Esophagus (tissue), 2 donors: ENCODE data around the gene CMIP. TPM values are rescaled to one million over a fixed set of nuclear protein-coding genes. Genes with fewer than 3 reads are reported as not detected.
A peak's percentile ranks its signal among the peaks of the same experiment; 100 is the strongest.

Source experiments
- H3K27ac ChIP-seq, 2 donors: one replicate each; pipeline ENCODE4 v1.5.1; 2013; ENCODE audit warnings: low read depth in 2 of 2, mild to moderate bottlenecking in 2 of 2, inconsistent platforms in 1 of 2, low read length in 1 of 2, moderate library complexity in 1 of 2
- H3K27me3 ChIP-seq, 2 donors: one replicate each; pipeline ENCODE4 v1.6.1; 2013; ENCODE audit warnings: low read length in 2 of 2, control low read depth in 1 of 2, mild to moderate bottlenecking in 1 of 2; ENCODE audit not compliant: insufficient read depth in 2 of 2, control insufficient read depth in 1 of 2
- H3K36me3 ChIP-seq, 2 donors: one replicate each; pipeline ENCODE4 v1.6.1; 2013; ENCODE audit warnings: low read length in 1 of 2; ENCODE audit not compliant: control insufficient read depth in 2 of 2, insufficient read depth in 2 of 2
- H3K4me1 ChIP-seq, 2 donors: one replicate each; pipeline ENCODE4 v1.6.1; 2013; ENCODE audit warnings: low read length in 1 of 2; ENCODE audit not compliant: control insufficient read depth in 2 of 2, insufficient read depth in 2 of 2
- H3K4me3 ChIP-seq, 2 donors: one replicate each; pipeline ENCODE4 v1.5.1; 2013; ENCODE audit warnings: low read length in 2 of 2, mild to moderate bottlenecking in 2 of 2, low read depth in 1 of 2, moderate library complexity in 1 of 2
- H3K9me3 ChIP-seq, 2 donors: one replicate each; pipeline ENCODE4 v1.6.1; 2013; ENCODE audit warnings: mild to moderate bottlenecking in 2 of 2, low read depth in 1 of 2, low read length in 1 of 2, moderate library complexity in 1 of 2; ENCODE audit not compliant: control insufficient read depth in 2 of 2, insufficient read depth in 1 of 2
- WGBS, 2 donors: extraction: QIAGEN DNeasy Blood & Tissue Kit; methylation state at CpG; one replicate each; pipeline ENCODE4 v1.1.7; 2013; 5-methylcytosine and 5-hydroxymethylcytosine counted together
- polyA plus RNA-seq, 2 donors: library from polyadenylated mRNA; stranded (reverse); fragments of 200-250 nt; gene quantifications; one replicate each; pipeline ENCODE4 v1.2.3, GENCODE V29; 2013
- donor health status: healthy with polysubstance abuse.
- donor health status: Bipolar disorder and iron deficiency.

The CMIP gene
- polyA plus RNA-seq, 2 donors: 16.9 to 19.3 TPM

DNA sequence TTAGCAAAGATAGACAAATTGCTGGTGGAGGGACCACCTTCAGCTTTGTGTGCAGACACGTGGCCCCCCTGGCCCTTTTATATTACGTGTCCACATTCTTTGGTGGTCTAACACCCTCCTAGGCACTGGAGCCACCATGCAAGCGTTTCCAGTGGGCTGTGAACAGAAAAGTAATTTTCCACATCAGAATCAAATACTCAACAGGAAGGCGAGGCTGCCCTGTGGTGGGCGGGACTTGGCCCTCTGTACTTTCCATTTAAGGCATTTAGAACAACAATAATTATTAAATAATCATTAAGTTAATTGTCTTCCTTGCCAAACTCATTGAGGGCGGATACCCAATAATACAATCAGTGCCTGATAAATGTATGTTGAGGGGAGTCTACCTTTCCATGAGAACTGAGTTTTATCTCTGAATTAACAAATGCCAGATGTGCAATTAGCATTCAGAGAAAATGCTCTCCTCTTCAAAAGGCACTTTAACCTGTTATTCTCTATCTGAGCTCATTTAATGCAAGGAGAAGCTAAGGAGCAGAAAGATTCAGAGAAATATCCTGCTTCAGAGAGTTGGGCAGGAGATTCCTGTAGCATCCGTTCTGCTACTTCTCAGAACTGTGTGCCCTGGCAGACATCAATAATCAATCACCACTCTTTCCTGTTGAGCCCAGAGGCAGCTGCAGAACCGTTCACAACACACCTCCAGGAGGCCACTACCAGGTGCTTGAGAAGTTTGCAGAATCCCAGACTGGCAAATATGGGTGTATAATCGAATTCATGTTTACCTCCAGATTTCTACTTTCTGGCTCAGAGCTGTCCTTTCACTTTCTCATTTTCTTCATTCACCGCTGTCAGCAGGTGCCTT, 109.4 kb downstream of the CMIP start:
- Histone ChIP-seq H3K36me3 (peaks cover 0 to 4% of the 10 kb centered on the region in 2 donors), H3K4me3 (no peak overlapping the region), H3K9me3 (no peaks in the 10 kb centered on the region), H3K27ac (peak overlapping the region; percentile 73 to 80), H3K27me3 (no peaks in the 10 kb centered on the region), H3K4me1 (peaks cover 9 to 34% of the 10 kb centered on the region in 2 donors)
- 51 to 53% methylated on average over 10 of the region's 10 CpGs for WGBS, 2 donors

DNA sequence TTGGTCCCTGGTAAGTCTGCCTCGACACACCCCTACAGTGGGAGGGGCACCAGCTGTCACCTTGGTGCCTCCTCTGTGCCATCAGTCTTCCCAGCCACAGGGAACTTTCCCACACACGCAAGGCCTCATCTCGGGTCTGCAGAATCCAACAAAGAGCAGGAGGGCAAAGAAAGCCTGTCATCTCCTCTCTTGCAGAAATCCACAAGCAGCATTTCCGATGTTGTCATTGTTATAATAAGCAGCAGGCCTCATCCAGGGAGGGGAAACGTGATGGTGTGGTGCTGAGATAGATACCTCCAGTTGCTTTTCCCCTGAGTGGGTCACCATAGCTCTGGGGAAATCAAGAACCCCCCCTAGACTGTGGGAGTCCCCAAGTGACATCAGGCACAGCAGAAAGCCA, 110.4 kb downstream of the CMIP start:
- Histone ChIP-seq H3K4me3 (no peak overlapping the region), H3K9me3 (no peaks in the 10 kb centered on the region), H3K27ac (peak overlapping the region in 1 of 2 donors; percentile 27), H3K4me1 (peaks cover 9 to 29% of the 10 kb centered on the region in 2 donors), H3K27me3 (no peaks in the 10 kb centered on the region), H3K36me3 (peaks cover 0 to 4% of the 10 kb centered on the region in 2 donors)
- WGBS, 2 donors: 66 to 67% methylated on average over 5 of the region's 5 CpGs

- Histone ChIP-seq H3K27me3 (no peaks in the 10 kb centered on the region), H3K4me1 (peaks cover 9 to 25% of the 10 kb centered on the region in 2 donors), H3K27ac (no peak overlapping the region), H3K4me3 (no peak overlapping the region), H3K9me3 (no peaks in the 10 kb centered on the region), H3K36me3 (peaks cover 0 to 4% of the 10 kb centered on the region in 2 donors)
- 80 to 88% methylated on average over 3 of the region's 3 CpGs for WGBS, 2 donors
These were observed 111.1 kb downstream of the CMIP start for GRCh38 chr16:81555660-81556059.

GRCh38 chr16:81556715-81557284, 112.2 kb downstream of the CMIP start:
- H3K27ac ChIP-seq: no peak overlapping the region
- peaks cover 0 to 4% of the 10 kb centered on the region in 2 donors for H3K36me3 ChIP-seq
- no peak overlapping the region for H3K4me3 ChIP-seq
- no peaks in the 10 kb centered on the region for H3K27me3 ChIP-seq
- 87 to 88% methylated on average over 13 of the region's 13 CpGs for WGBS, 2 donors
- H3K4me1 ChIP-seq: peaks cover 9 to 23% of the 10 kb centered on the region in 2 donors
- H3K9me3 ChIP-seq: no peaks in the 10 kb centered on the region

GRCh38 chr16:81558077-81558443, 113.5 kb downstream of the CMIP start:
- no peak overlapping the region for H3K4me3 ChIP-seq
- peaks cover 0 to 4% of the 10 kb centered on the region in 2 donors for H3K36me3 ChIP-seq
- peaks cover 9 to 20% of the 10 kb centered on the region in 2 donors for H3K4me1 ChIP-seq
- H3K9me3 ChIP-seq: no peaks in the 10 kb centered on the region
- H3K27me3 ChIP-seq: no peaks in the 10 kb centered on the region
- 75 to 80% methylated on average over 15 of the region's 15 CpGs for WGBS, 2 donors
- H3K27ac ChIP-seq: no peak overlapping the region

GRCh38 chr16:81558444-81559175, 114.0 kb downstream of the CMIP start:
- peaks cover 0 to 4% of the 10 kb centered on the region in 2 donors for H3K36me3 ChIP-seq
- H3K4me1 ChIP-seq: peaks cover 6 to 17% of the 10 kb centered on the region in 2 donors
- H3K9me3 ChIP-seq: no peaks in the 10 kb centered on the region
- H3K4me3 ChIP-seq: no peak overlapping the region
- 39 to 45% methylated on average over 16 of the region's 16 CpGs for WGBS, 2 donors
- no peaks in the 10 kb centered on the region for H3K27me3 ChIP-seq
- peak overlapping the region; percentile 11 to 74 for H3K27ac ChIP-seq

- H3K4me1 ChIP-seq: peaks cover 6 to 15% of the 10 kb centered on the region in 2 donors
- peaks cover 0 to 6% of the 10 kb centered on the region in 2 donors for H3K36me3 ChIP-seq
- H3K27ac ChIP-seq: no peak overlapping the region
- no peaks in the 10 kb centered on the region for H3K27me3 ChIP-seq
- no peaks in the 10 kb centered on the region for H3K9me3 ChIP-seq
- 62 to 67% methylated on average over 8 of the region's 8 CpGs for WGBS, 2 donors
- no peak overlapping the region for H3K4me3 ChIP-seq
These were observed 116.5 kb downstream of the CMIP start for GRCh38 chr16:81560979-81561657.

GRCh38 chr16:81562174-81562849, 117.7 kb downstream of the CMIP start:
- Histone ChIP-seq H3K27me3 (no peaks in the 10 kb centered on the region), H3K4me3 (no peak overlapping the region), H3K4me1 (peaks cover 6 to 15% of the 10 kb centered on the region in 2 donors), H3K36me3 (peaks cover 0 to 6% of the 10 kb centered on the region in 2 donors), H3K27ac (no peak overlapping the region), H3K9me3 (no peaks in the 10 kb centered on the region)
- WGBS, 2 donors: 70 to 71% methylated on average over 8 of the region's 8 CpGs

DNA sequence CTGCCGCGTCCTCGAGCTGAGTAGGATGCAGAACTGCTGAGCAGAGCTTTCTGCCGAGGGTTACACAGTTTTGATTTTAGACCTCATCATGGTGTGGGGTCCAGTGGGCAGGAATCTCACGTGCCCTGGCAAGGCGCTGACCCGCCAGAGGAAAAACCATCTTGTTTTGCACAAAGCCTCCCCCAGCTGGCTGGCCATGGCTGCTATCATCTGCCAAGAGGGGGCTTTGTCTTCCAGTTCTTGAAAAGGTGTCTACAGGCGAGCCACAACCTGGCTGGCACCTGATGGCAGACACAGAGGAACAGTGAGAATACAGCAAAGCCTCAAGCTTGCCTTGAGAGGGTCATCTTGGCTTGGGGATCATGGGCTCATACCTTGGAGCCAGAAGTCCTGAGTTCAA, 118.3 kb downstream of the CMIP start:
- peaks cover 6 to 18% of the 10 kb centered on the region in 2 donors for H3K4me1 ChIP-seq
- 87 to 89% methylated on average over 8 of the region's 8 CpGs for WGBS, 2 donors
- H3K4me3 ChIP-seq: no peak overlapping the region
- no peaks in the 10 kb centered on the region for H3K9me3 ChIP-seq
- no peaks in the 10 kb centered on the region for H3K27me3 ChIP-seq
- no peak overlapping the region for H3K27ac ChIP-seq
- H3K36me3 ChIP-seq: peaks cover 0 to 6% of the 10 kb centered on the region in 2 donors
